ENCODE data around the gene DLGAP4. TPM values are rescaled to one million over a fixed set of nuclear protein-coding genes. Genes with fewer than 3 reads are reported as not detected.

DLGAP4 gene
- polyA plus RNA-seq, 1 donor (not counting 4 experiments of a cell fraction or from before 2014, with no cell fraction given) = 9.6 TPM

DNA sequence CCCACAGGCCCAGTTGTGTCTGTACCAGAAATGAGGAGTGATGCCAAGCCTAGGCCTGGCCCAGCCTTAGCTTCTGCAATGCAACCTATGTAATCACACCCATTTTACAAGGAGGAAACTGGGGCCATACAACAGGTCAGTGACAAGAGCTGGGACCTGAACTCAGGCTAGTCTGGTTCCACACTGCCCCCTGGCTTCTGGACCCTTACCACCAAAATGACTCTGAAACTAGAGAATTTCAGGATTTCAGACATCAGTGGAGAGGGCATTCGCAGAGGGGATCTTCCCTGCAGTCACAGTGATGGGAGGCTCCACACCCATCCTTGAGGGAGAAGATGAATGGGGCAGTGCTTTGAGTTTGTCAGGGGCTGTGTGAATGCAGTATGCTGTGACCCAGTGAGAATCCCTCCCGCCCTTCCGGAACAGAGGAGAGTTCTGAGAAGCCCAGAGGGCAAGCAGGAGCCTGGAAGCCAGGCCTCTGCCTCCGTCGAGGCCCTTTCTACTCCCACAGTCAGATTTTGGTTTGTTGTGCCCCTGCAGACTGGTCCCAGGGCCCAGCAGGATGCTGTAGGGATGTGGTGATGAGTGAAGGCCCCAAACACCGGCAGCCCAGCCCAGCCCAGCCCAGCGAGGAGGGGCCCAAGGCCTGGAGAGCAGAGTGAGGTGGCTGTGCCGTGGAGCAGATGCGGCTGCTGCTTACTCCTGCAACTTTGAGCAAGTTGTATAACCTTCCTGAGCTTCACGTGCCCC is 187.1 kb downstream of the DLGAP4 start:
- no peaks in the 10 kb centered on the region for H3K9me3 ChIP-seq (ENCODE audit: control insufficient read depth, low read depth, low read length)
- no peak overlapping the region for H3K4me3 ChIP-seq (ENCODE audit: control insufficient read depth in 2 of 3, extremely low read depth in 1 of 3, insufficient read depth in 2 of 3, low read depth in 1 of 3, low read length in 3 of 3)
- H2AFZ ChIP-seq (ENCODE audit: control insufficient read depth, low read length) = no peak overlapping the region
- FAIRE-seq (no peak), DNase-seq (ENCODE audit: low read depth, low spot score) (no peak)
- TF ChIP-seq, protein P1, sequence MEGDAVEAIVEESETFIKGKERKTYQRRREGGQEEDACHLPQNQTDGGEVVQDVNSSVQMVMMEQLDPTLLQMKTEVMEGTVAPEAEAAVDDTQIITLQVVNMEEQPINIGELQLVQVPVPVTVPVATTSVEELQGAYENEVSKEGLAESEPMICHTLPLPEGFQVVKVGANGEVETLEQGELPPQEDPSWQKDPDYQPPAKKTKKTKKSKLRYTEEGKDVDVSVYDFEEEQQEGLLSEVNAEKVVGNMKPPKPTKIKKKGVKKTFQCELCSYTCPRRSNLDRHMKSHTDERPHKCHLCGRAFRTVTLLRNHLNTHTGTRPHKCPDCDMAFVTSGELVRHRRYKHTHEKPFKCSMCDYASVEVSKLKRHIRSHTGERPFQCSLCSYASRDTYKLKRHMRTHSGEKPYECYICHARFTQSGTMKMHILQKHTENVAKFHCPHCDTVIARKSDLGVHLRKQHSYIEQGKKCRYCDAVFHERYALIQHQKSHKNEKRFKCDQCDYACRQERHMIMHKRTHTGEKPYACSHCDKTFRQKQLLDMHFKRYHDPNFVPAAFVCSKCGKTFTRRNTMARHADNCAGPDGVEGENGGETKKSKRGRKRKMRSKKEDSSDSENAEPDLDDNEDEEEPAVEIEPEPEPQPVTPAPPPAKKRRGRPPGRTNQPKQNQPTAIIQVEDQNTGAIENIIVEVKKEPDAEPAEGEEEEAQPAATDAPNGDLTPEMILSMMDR (optimal IDR thresholded peaks at IDR 0.05 in 1 of 3, IDR thresholded peaks at IDR 0.05 in 1 of 3, conservative IDR thresholded peaks at IDR 0.05 in 1 of 3; ENCODE audit: extremely low read depth in 1 of 3, insufficient read depth in 2 of 3, low read length in 3 of 3) = peak in 2 of 3 experiments; percentile 31 to 42
- TF ChIP-seq EZH2 (IDR thresholded peaks at IDR 0.05; ENCODE audit: low read length) = no peak
- H4K20me1 ChIP-seq (ENCODE audit: control insufficient read depth, extremely low read depth, insufficient read depth, low read length) = peaks cover 3% of the 10 kb centered on the region
- no peak overlapping the region for H3K4me2 ChIP-seq (ENCODE audit: control insufficient read depth, extremely low read depth, insufficient read depth, low read depth, low read length)
- no peaks in the 10 kb centered on the region for H3K27me3 ChIP-seq (ENCODE audit: control insufficient read depth, extremely low read depth, insufficient read depth, low read length)
- H3K79me2 ChIP-seq (ENCODE audit: control insufficient read depth, insufficient read depth, low read length) = peaks cover 30% of the 10 kb centered on the region
- peaks cover 22 to 26% of the 10 kb centered on the region in 2 experiments for H3K36me3 ChIP-seq (ENCODE audit: control insufficient read depth in 2 of 2, extremely low read depth in 1 of 2, insufficient read depth in 2 of 2, low read length in 2 of 2)
- H3K4me1 ChIP-seq (ENCODE audit: control insufficient read depth, extremely low read depth, insufficient read depth, low read length) = peaks cover 33% of the 10 kb centered on the region
- H3K27ac ChIP-seq (ENCODE audit: control insufficient read depth, insufficient read depth, low read length) = peak overlapping the region; percentile 30
- peak overlapping the region; percentile 30 for H3K9ac ChIP-seq (ENCODE audit: control insufficient read depth, extremely low read depth, insufficient read depth, low read length)
- peaks cover 3% of the 10 kb centered on the region for H3K9me1 ChIP-seq (ENCODE audit: control insufficient read depth, extremely low read depth, insufficient read depth, low read length)
- dilution Hi-C loops (cut with MboI; ENCODE audit: extremely low pct_ligation_motif_present, low sequenced_read_pairs) = no loop called here

DNA sequence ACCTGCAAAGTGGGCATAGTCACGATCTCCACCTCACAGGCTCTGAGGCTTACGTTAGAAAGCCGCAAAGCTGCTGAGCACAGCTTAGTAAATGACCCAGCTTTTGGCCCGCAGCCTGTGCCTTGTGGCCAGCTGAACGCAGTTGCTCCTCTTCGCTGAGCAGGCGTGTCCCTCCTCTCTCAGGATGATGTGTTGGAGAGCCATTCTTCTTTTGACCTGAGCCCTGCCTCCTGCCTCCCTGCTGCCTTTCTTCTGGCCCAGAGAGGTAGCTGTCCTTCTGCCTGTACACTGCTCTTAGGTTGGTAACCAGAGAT is 187.6 kb downstream of the DLGAP4 start:
- no peaks in the 10 kb centered on the region for H3K27me3 ChIP-seq (ENCODE audit: control insufficient read depth, extremely low read depth, insufficient read depth, low read length)
- peak; percentile 80 for FAIRE-seq
- H3K27ac ChIP-seq (ENCODE audit: control insufficient read depth, insufficient read depth, low read length) = no peak overlapping the region
- peaks cover 3% of the 10 kb centered on the region for H4K20me1 ChIP-seq (ENCODE audit: control insufficient read depth, extremely low read depth, insufficient read depth, low read length)
- H3K4me3 ChIP-seq (ENCODE audit: control insufficient read depth in 2 of 3, extremely low read depth in 1 of 3, insufficient read depth in 2 of 3, low read depth in 1 of 3, low read length in 3 of 3) = no peak overlapping the region
- H2AFZ ChIP-seq (ENCODE audit: control insufficient read depth, low read length) = no peak overlapping the region
- dilution Hi-C loops (cut with MboI; ENCODE audit: extremely low pct_ligation_motif_present, low sequenced_read_pairs) = no loop called here
- H3K9me3 ChIP-seq (ENCODE audit: control insufficient read depth, low read depth, low read length) = no peaks in the 10 kb centered on the region
- peaks cover 30% of the 10 kb centered on the region for H3K79me2 ChIP-seq (ENCODE audit: control insufficient read depth, insufficient read depth, low read length)
- H3K4me2 ChIP-seq (ENCODE audit: control insufficient read depth, extremely low read depth, insufficient read depth, low read depth, low read length) = no peak overlapping the region
- TF ChIP-seq EZH2 (IDR thresholded peaks at IDR 0.05; ENCODE audit: low read length) = no peak
- H3K4me1 ChIP-seq (ENCODE audit: control insufficient read depth, extremely low read depth, insufficient read depth, low read length) = peaks cover 33% of the 10 kb centered on the region
- H3K9ac ChIP-seq (ENCODE audit: control insufficient read depth, extremely low read depth, insufficient read depth, low read length) = no peak overlapping the region
- peaks cover 28 to 31% of the 10 kb centered on the region in 2 experiments for H3K36me3 ChIP-seq (ENCODE audit: control insufficient read depth in 2 of 2, extremely low read depth in 1 of 2, insufficient read depth in 2 of 2, low read length in 2 of 2)
- DNase-seq (ENCODE audit: low read depth, low spot score) = no peak
- H3K9me1 ChIP-seq (ENCODE audit: control insufficient read depth, extremely low read depth, insufficient read depth, low read length) = peaks cover 3% of the 10 kb centered on the region
